C4-2B (cell line): ENCODE data around the gene IGSF23.

Experiments used
- CTCF ChIP-seq: fragments of 450-650 bp; conservative IDR thresholded peaks from 2 replicates; pipeline ENCODE4 v1.5.1; 2017; ENCODE audit warnings: mild to moderate bottlenecking
- ZFX ChIP-seq: fragments of 450-650 bp; IDR thresholded peaks from 2 replicates; pipeline ENCODE4 v1.6.1; 2017

GRCh38 chr19:44590245-44591059 is 22.9 kb upstream of the IGSF23 start:
- TF ChIP-seq CTCF (no peak), ZFX (no peak)
